OCI-LY1 (cell line): ENCODE results near the gene STPG4.

Experiments used
- H2AFZ ChIP-seq: fragments of 200-600 bp; sonication (generic), shearing (Covaris generic); 2 replicates; pipeline ENCODE4 v1.6.0; 2014; ENCODE audit warnings: antibody characterized with exemption, mild to moderate bottlenecking, low read length
- H3F3A ChIP-seq: fragments of 200-600 bp; sonication (generic), shearing (Covaris generic); 2 replicates; pipeline ENCODE4 v1.6.0; 2014; ENCODE audit warnings: mild to moderate bottlenecking, antibody characterized with exemption, low read length, moderate library complexity; ENCODE audit not compliant: insufficient read depth
- H3K27ac ChIP-seq: fragments of 200-600 bp; sonication (generic); 2 replicates; pipeline ENCODE4 v1.5.1; 2014; ENCODE audit warnings: low read length, mixed run types, mild to moderate bottlenecking, low read depth; ENCODE audit not compliant: poor library complexity, severe bottlenecking
- H3K27me3 ChIP-seq: fragments of 200-600 bp; sonication (generic); 2 replicates; pipeline ENCODE4 v1.6.0; 2014; ENCODE audit warnings: antibody characterized with exemption, mild to moderate bottlenecking, low read length, moderate library complexity; ENCODE audit not compliant: insufficient read depth
- H3K36me3 ChIP-seq: fragments of 200-600 bp; sonication (generic); 2 replicates; pipeline ENCODE4 v1.6.1; 2014; ENCODE audit warnings: mild to moderate bottlenecking, antibody characterized with exemption, low read length, moderate library complexity, mixed read lengths; ENCODE audit not compliant: insufficient read depth
- H3K4me1 ChIP-seq: fragments of 200-600 bp; sonication (generic); 2 replicates; pipeline ENCODE4 v1.5.1; 2014; ENCODE audit warnings: mild to moderate bottlenecking, low read length, moderate library complexity; ENCODE audit not compliant: insufficient read depth, severe bottlenecking
- H3K4me2 ChIP-seq: fragments of 200-600 bp; sonication (generic), shearing (Covaris generic); 2 replicates; pipeline ENCODE4 v1.6.1; 2014; ENCODE audit warnings: low read length
- H3K4me3 ChIP-seq: fragments of 200-600 bp; sonication (generic); 2 replicates; pipeline ENCODE4 v1.5.1; 2014; ENCODE audit warnings: low read length, low read depth, mild to moderate bottlenecking, mixed read lengths; ENCODE audit not compliant: poor library complexity, severe bottlenecking
- H3K79me2 ChIP-seq: fragments of 200-600 bp; shearing (Covaris generic); 2 replicates; pipeline ENCODE4 v1.6.1; 2016; ENCODE audit warnings: mixed run types, low read length, mixed read lengths; ENCODE audit not compliant: insufficient read depth
- H3K9ac ChIP-seq: fragments of 200-600 bp; sonication (generic), shearing (Covaris generic); 2 replicates; pipeline ENCODE4 v1.6.1; 2014; ENCODE audit warnings: mild to moderate bottlenecking, low read length, mixed read lengths
- H3K9me2 ChIP-seq: fragments of 200-600 bp; sonication (generic), shearing (Covaris generic); 2 replicates; pipeline ENCODE4 v1.6.1; 2014; ENCODE audit warnings: low read depth, mild to moderate bottlenecking, low read length, mixed read lengths
- H3K9me3 ChIP-seq: fragments of 200-600 bp; shearing (Covaris generic); 2 replicates; pipeline ENCODE4 v1.6.1; 2014; ENCODE audit warnings: low read length, mixed read lengths
- H4K20me1 ChIP-seq: fragments of 200-600 bp; sonication (generic), shearing (Covaris generic); 2 replicates; pipeline ENCODE4 v1.6.0; 2016; ENCODE audit warnings: mild to moderate bottlenecking, low read length; ENCODE audit not compliant: insufficient read depth
- CTCF ChIP-seq: fragments of 200-600 bp; sonication (generic), shearing (Covaris generic); IDR thresholded peaks from 2 replicates; pipeline ENCODE4 v1.5.1; 2017; ENCODE audit warnings: mild to moderate bottlenecking, antibody characterized with exemption, low read length, moderate library complexity, mixed read lengths
- EZH2 ChIP-seq: fragments of 200-600 bp; sonication (generic), shearing (Covaris generic); IDR thresholded peaks from 2 replicates; pipeline ENCODE4 v1.8.0; 2017; ENCODE audit warnings: borderline replicate concordance, mixed run types, mild to moderate bottlenecking, antibody characterized with exemption, low read length, moderate library complexity, mixed read lengths

Gene STPG4

GRCh38 chr2:47054036-47054555 lies 101.0 kb downstream of the STPG4 start:
- H3K27ac ChIP-seq: no peak overlapping the region
- TF ChIP-seq CTCF (no peak), EZH2 (no peak)

GRCh38 chr2:47052847-47053246 lies 102.3 kb downstream of the STPG4 start:
- Histone ChIP-seq H3K27me3 (no peaks in the 10 kb centered on the region), H3F3A (no peaks in the 10 kb centered on the region), H3K9ac (no peak overlapping the region), H3K4me3 (no peak overlapping the region), H3K9me3 (no peaks in the 10 kb centered on the region), H3K27ac (no peak overlapping the region), H3K4me1 (no peaks in the 10 kb centered on the region), H3K9me2 (no peaks in the 10 kb centered on the region), H3K36me3 (peaks cover 62% of the 10 kb centered on the region), H3K4me2 (no peak overlapping the region), H3K79me2 (no peaks in the 10 kb centered on the region), H2AFZ (no peak overlapping the region), H4K20me1 (no peaks in the 10 kb centered on the region)
- TF ChIP-seq CTCF (no peak), EZH2 (no peak)

More at GRCh38 chr2:47054036-47054555, 101.0 kb downstream of the STPG4 start:
- Histone ChIP-seq H3K9me3 (no peaks in the 10 kb centered on the region), H3K4me3 (no peak overlapping the region), H3K79me2 (no peaks in the 10 kb centered on the region), H3K9me2 (no peaks in the 10 kb centered on the region), H3K36me3 (peaks cover 51% of the 10 kb centered on the region), H4K20me1 (no peaks in the 10 kb centered on the region), H2AFZ (no peak overlapping the region), H3F3A (no peaks in the 10 kb centered on the region), H3K4me1 (no peaks in the 10 kb centered on the region), H3K9ac (no peak overlapping the region), H3K27me3 (no peaks in the 10 kb centered on the region), H3K4me2 (no peak overlapping the region)

- H3K9ac ChIP-seq: no peak overlapping the region
- H3F3A ChIP-seq: no peaks in the 10 kb centered on the region
- no peaks in the 10 kb centered on the region for H3K9me3 ChIP-seq
- H3K36me3 ChIP-seq: peaks cover 75% of the 10 kb centered on the region
- no peak overlapping the region for H3K4me2 ChIP-seq
- H3K79me2 ChIP-seq: no peaks in the 10 kb centered on the region
- H3K4me1 ChIP-seq: no peaks in the 10 kb centered on the region
- H4K20me1 ChIP-seq: no peaks in the 10 kb centered on the region
- H3K9me2 ChIP-seq: no peaks in the 10 kb centered on the region
- no peak overlapping the region for H3K27ac ChIP-seq
- no peak overlapping the region for H3K4me3 ChIP-seq
- TF ChIP-seq EZH2: no peak
- no peak overlapping the region for H2AFZ ChIP-seq
- no peaks in the 10 kb centered on the region for H3K27me3 ChIP-seq
Measured at GRCh38 chr2:47051562-47051961, 103.5 kb downstream of the STPG4 start.

GRCh38 chr2:47050762-47051161 lies 104.3 kb downstream of the STPG4 start:
- H3K4me2 ChIP-seq: no peak overlapping the region
- no peak overlapping the region for H3K27ac ChIP-seq
- no peaks in the 10 kb centered on the region for H3K4me1 ChIP-seq
- H3K9ac ChIP-seq: no peak overlapping the region
- H3K27me3 ChIP-seq: no peaks in the 10 kb centered on the region
- H2AFZ ChIP-seq: no peak overlapping the region
- no peaks in the 10 kb centered on the region for H3K9me2 ChIP-seq
- no peaks in the 10 kb centered on the region for H4K20me1 ChIP-seq
- H3K4me3 ChIP-seq: no peak overlapping the region
- H3F3A ChIP-seq: no peaks in the 10 kb centered on the region
- H3K36me3 ChIP-seq: peaks cover 83% of the 10 kb centered on the region
- H3K9me3 ChIP-seq: no peaks in the 10 kb centered on the region
- no peaks in the 10 kb centered on the region for H3K79me2 ChIP-seq
- TF ChIP-seq EZH2: no peak
- TF ChIP-seq CTCF: no peak
